GM18867 (cell line): ENCODE data around the gene SH3D21.

Source experiments
- ATAC-seq: cut with Tn5 transposase; IDR thresholded peaks from one replicate; pipeline ENCODE4 v1.9.1; 2021; ENCODE audit warnings: mild to moderate bottlenecking, moderate library complexity; ENCODE audit not compliant: unreplicated experiment

SH3D21 gene

GRCh38 chr1:36328713-36329112 is 22.5 kb downstream of the SH3D21 start:
- ATAC-seq, result no peak

- no peak for ATAC-seq
These were observed 23.6 kb downstream of the SH3D21 start for GRCh38 chr1:36329817-36330216.

- no peak for ATAC-seq
These were observed 24.8 kb downstream of the SH3D21 start for GRCh38 chr1:36330940-36331339.

GRCh38 chr1:36337830-36338229 is 31.7 kb downstream of the SH3D21 start:
- ATAC-seq, result no peak

GRCh38 chr1:36339215-36339614 is 33.0 kb downstream of the SH3D21 start:
- no peak for ATAC-seq

GRCh38 chr1:36339615-36340014 is 33.4 kb downstream of the SH3D21 start:
- ATAC-seq, result no peak

GRCh38 chr1:36341626-36342320 is 35.6 kb downstream of the SH3D21 start:
- no peak for ATAC-seq

- no peak for ATAC-seq
These were observed 36.4 kb downstream of the SH3D21 start for GRCh38 chr1:36342426-36343185.

GRCh38 chr1:36343651-36344394 is 37.7 kb downstream of the SH3D21 start:
- ATAC-seq, result no peak

- ATAC-seq, result no peak
These were observed 38.2 kb downstream of the SH3D21 start for GRCh38 chr1:36344395-36344680.

- no peak for ATAC-seq
These were observed 39.2 kb downstream of the SH3D21 start for GRCh38 chr1:36345353-36345752.

- ATAC-seq, result no peak
These were observed 40.7 kb downstream of the SH3D21 start for GRCh38 chr1:36346741-36347370.

GRCh38 chr1:36349241-36349671 is 43.1 kb downstream of the SH3D21 start:
- ATAC-seq, result peak; percentile 73

- ATAC-seq, result no peak
These were observed 43.7 kb downstream of the SH3D21 start for GRCh38 chr1:36349839-36350238.

GRCh38 chr1:36350659-36351226 is 44.6 kb downstream of the SH3D21 start:
- no peak for ATAC-seq

- ATAC-seq, result no peak
These were observed 45.2 kb downstream of the SH3D21 start for GRCh38 chr1:36351227-36351977.

- ATAC-seq, result no peak
These were observed 46.1 kb downstream of the SH3D21 start for GRCh38 chr1:36352125-36352909.

- no peak for ATAC-seq
These were observed 47.0 kb downstream of the SH3D21 start for GRCh38 chr1:36352910-36353878.
